ENCODE results near the gene ANKMY1. TPM values are rescaled to one million over a fixed set of nuclear protein-coding genes. Genes with fewer than 3 reads are reported as not detected.

The ANKMY1 gene
- polyA plus RNA-seq, 2 of the 4 experiments (the other 2 are of a cell fraction): 10.6 to 16.5 TPM

GRCh38 chr2:240468303-240469238 lies 89.2 kb downstream of the ANKMY1 start:
- TF ChIP-seq EHMT2 (IDR thresholded peaks at IDR 0.05; ENCODE audit: low read depth): no peak
- peak in 1 of 2 experiments; percentile 25; a peak in 2 of 5 replicates for TF ChIP-seq JUN (IDR thresholded peaks at IDR 0.05)
- peak; percentile 28; the same call in 1 of the 2 replicates for TF ChIP-seq PBX3 (IDR thresholded peaks at IDR 0.05)
- 0 out of 2 replicates have a peak, but pooled peaks have one; percentile 38 for TF ChIP-seq POLR2AphosphoS2 (conservative IDR thresholded peaks at IDR 0.05; ENCODE audit: low read length)
- WGBS (ENCODE audit: missing lambda C conversion rate): 86% methylated on average over 15 of the region's 20 CpGs
- ChIA-PET CTCF (interaction anchor here (0.6 kb wide), 1 partner anchor 143 kb away, joined by 3 read pairs; no protein-coding TSS in a partner anchor), POLR2A (interaction anchor here (1.0 kb wide), 1 partner anchor 9 kb away, joined by 3 read pairs; no protein-coding TSS in a partner anchor)
- Histone ChIP-seq H3K27ac (no peak overlapping the region), H3K4me3 (no peak overlapping the region), H3K4me2 (no peak overlapping the region), H3K4me1 (no peaks in the 10 kb centered on the region), H3K9me3 (0 out of 3 replicates have a peak, but pooled peaks cover 9% of the 10 kb centered on the region)
- DNase-seq (ENCODE audit: low read depth in 1 of 2, low spot score in 1 of 2) (no peak), FAIRE-seq (no peak), ATAC-seq (peak; percentile 1 to 22; a peak in 4 of 6 replicates)

- peak; percentile 9 to 18; a peak in 5 of 6 replicates for ATAC-seq
- H3K4me2 ChIP-seq: no peak overlapping the region
- H3K4me1 ChIP-seq: no peaks in the 10 kb centered on the region
- no peak for DNase-seq (ENCODE audit: low read depth in 1 of 2, low spot score in 1 of 2)
- POLR2A ChIA-PET: no interaction called here
- no peak for FAIRE-seq
- H3K4me3 ChIP-seq: no peak overlapping the region
- 0 out of 3 replicates have a peak, but pooled peaks cover 2% of the 10 kb centered on the region for H3K9me3 ChIP-seq
- CTCF ChIA-PET: no interaction called here
- TF ChIP-seq ZNF302 (CRISPR knock-in tag; IDR thresholded peaks at IDR 0.05): no peak
- TF ChIP-seq CEBPB (IDR thresholded peaks at IDR 0.05): no peak
- no peak for TF ChIP-seq EP300 (IDR thresholded peaks at IDR 0.05)
- TF ChIP-seq BHLHE40 (IDR thresholded peaks at IDR 0.05; ENCODE audit: low read depth, low read length): no peak
- no peak for TF ChIP-seq MAZ (IDR thresholded peaks at IDR 0.05; ENCODE audit: borderline replicate concordance, low read depth, low read length)
- TF ChIP-seq HOXA7 (CRISPR knock-in tag; IDR thresholded peaks at IDR 0.05): no peak
- no peak for TF ChIP-seq NPAS2 (CRISPR knock-in tag; IDR thresholded peaks at IDR 0.05; ENCODE audit: borderline replicate concordance)
- no peak for TF ChIP-seq RCOR1 (IDR thresholded peaks at IDR 0.05; ENCODE audit: low read depth, low read length)
- no peak for TF ChIP-seq TFCP2L1 (CRISPR knock-in tag; IDR thresholded peaks at IDR 0.05)
- TF ChIP-seq CBX2 (IDR thresholded peaks at IDR 0.05; ENCODE audit: borderline replicate concordance, low read depth): no peak
- no peak for TF ChIP-seq JUNB (IDR thresholded peaks at IDR 0.05)
- no peak for TF ChIP-seq ZC3H11A (IDR thresholded peaks at IDR 0.05)
- no peak for TF ChIP-seq EHF (CRISPR knock-in tag; IDR thresholded peaks at IDR 0.05)
- no peak for TF ChIP-seq NFE2L2 (conservative IDR thresholded peaks at IDR 0.05; ENCODE audit: low read length)
- no peak for TF ChIP-seq HMGXB4 (CRISPR knock-in tag; IDR thresholded peaks at IDR 0.05; ENCODE audit: borderline replicate concordance)
- TF ChIP-seq ZFP36 (IDR thresholded peaks at IDR 0.05; ENCODE audit: borderline replicate concordance, partially characterized antibody): no peak
- no peak for TF ChIP-seq SMC3 (IDR thresholded peaks at IDR 0.05)
- H3K27ac ChIP-seq: no peak overlapping the region
- 88% methylated on average over 18 of the region's 22 CpGs for WGBS (ENCODE audit: missing lambda C conversion rate)
Observed at GRCh38 chr2:240467659-240468302, 90.0 kb downstream of the ANKMY1 start.
